ENCODE measurements around the gene SBNO2.

DNA sequence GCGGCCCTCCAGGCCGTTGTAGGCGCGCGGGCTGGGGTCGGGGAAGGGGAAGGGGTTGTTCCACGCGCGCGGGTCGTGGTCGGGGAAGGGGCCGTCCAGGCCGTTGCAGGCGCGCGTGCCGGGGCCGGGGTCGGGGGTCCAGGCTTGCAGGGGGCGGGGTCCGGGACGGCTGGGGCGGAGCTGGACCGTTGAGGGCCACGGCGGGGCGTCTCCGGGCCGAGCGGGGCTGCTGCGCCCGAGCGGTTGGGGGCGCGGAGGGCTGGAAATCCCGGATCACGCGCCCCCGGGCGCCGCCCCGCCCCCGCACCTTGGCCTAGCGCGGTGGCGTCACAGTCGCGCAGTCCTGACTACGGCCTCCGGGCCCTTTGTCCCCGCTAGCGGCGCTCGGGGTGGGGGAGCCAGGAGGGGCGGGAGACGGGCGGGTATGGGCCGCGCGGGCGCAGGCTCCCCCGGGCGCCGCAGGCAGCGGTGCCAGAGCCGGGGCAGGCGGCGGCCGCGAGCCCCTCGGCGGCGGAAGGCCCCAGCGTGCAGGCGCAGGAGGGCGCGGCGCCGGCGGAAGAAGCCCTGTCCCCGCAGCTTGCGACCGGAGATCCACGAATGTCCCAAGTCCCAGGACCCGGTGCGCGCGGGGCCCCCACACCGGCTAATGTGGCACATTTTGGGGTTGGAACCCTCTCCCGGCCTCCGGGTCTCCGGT is 69.6 kb downstream of the SBNO2 start:
- TF ChIP-seq, protein P1, sequence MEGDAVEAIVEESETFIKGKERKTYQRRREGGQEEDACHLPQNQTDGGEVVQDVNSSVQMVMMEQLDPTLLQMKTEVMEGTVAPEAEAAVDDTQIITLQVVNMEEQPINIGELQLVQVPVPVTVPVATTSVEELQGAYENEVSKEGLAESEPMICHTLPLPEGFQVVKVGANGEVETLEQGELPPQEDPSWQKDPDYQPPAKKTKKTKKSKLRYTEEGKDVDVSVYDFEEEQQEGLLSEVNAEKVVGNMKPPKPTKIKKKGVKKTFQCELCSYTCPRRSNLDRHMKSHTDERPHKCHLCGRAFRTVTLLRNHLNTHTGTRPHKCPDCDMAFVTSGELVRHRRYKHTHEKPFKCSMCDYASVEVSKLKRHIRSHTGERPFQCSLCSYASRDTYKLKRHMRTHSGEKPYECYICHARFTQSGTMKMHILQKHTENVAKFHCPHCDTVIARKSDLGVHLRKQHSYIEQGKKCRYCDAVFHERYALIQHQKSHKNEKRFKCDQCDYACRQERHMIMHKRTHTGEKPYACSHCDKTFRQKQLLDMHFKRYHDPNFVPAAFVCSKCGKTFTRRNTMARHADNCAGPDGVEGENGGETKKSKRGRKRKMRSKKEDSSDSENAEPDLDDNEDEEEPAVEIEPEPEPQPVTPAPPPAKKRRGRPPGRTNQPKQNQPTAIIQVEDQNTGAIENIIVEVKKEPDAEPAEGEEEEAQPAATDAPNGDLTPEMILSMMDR (IDR thresholded peaks at IDR 0.05): no peak
- TF ChIP-seq EZH2 (IDR thresholded peaks at IDR 0.05; ENCODE audit: borderline replicate concordance, insufficient read depth, low read depth, low read length, poor library complexity, severe bottlenecking): no peak
